GM19438 (cell line): ENCODE data around the gene UBR7.
"Not testable (repeated sequence)": the region's sequence is repeated elsewhere in the genome, so short reads cannot be mapped to it uniquely, and the experiment has no call there.

Experiments
- ATAC-seq: cut with Tn5 transposase; IDR thresholded peaks from one replicate; pipeline ENCODE4 v1.9.1; 2021; ENCODE audit warnings: low read depth; ENCODE audit not compliant: unreplicated experiment

UBR7 gene

DNA sequence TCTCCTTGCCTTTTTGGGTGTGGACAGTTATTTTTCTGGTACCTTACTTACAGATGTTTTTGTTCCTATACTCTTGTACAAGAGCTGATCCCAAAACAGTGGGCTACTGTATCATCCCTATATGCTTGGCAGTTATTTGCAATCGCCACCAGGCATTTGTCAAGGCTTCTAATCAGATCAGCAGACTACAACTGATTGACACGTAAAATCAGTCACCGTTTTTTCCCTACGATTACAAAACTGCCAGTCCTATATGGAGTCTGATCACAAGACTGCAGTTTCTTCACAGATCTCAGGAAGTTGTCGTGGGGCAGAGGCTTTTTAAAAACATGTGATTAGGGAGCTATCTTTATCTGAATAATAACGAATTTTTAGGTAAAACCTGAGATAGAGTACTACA lies 20.6 kb upstream of the UBR7 start:
- no peak for ATAC-seq

DNA sequence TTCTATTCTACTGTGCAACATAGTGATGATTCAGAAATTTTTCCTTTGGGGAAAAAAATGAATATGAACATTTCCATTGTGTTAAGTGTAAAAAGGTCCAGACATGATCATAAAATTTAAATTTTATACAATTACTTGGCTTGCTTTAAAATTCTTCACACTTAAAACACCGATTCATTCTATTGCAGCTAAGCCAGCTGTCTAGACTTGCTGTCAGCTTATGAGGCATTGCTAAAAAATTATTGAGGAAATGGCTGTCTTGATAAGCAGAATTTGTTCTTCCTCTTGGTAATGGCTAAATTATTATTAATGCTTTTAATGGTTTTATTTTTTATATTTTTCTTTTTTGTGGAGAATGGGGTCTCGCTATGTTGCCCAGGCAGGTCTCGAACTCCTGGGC lies 20.1 kb upstream of the UBR7 start:
- no peak for ATAC-seq

DNA sequence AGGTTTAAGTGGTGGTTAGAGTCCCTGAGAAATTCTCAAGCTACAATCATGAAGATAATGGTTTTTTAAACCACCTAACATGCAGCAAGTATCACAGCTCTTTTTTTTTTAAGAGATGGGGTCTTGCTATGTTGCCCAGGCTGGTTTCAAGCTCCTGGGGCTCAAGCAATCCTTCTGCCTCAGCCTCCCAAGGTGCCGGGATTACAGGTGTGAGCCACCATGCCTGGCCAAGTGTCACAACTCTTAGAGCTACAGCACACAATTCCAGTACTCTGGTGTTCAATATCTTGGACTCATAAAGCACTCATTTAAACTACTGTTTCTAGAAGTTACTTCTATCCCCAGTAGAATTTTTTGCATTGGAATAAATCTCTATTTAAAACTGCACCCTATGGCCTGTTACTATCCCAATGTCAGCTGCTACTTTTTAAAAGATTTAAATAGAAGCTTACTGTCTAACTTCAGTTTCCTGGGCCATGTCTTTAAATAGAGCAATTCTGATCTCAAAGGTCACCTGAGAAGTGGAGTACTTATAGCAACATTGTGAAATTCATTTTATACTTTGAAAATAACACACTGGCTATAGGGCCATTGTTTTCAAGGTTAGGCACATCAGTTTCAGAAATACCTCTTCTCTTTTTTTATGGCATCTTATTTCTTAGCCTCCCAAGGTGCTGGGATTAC lies 11.6 kb upstream of the UBR7 start:
- ATAC-seq = no peak

DNA sequence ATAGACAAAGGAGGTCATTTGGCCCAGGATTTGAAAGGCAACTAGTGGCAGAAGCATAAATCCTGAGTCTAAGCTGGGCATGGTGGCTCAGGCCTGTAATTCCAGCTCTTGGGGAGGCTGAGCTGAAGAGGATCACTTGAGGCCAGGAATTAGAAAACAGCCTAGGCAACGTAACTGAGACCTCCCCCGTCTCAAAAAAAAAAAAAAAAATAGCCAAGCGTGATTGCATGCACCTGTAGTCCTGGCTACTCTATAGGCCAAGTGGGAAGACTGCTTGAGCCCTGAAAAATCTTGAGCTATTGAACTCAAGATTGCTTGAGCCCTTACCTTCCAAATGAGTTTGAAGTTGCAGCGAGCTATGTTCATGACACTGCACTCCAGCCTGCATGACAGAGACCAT lies 8.0 kb upstream of the UBR7 start:
- no peak for ATAC-seq

DNA sequence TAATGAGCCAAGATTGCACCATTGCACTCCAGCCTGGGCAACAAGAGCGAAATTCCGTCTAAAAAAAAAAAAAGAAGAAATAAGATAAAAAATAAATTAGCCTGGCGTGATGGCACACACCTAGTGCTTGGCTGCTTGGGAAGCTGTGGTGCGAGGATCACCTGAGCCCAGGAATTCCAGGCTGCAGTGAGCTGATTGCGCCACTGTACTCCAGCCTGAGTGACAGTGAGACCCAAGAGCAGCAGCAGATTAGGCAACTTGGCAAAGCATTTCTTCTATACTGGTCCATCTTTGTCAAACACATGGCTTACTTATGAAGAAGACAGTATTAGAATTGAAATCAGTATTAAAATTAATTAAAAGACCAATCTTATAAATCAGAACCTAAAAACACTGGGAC lies 6.5 kb upstream of the UBR7 start:
- ATAC-seq = no peak

DNA sequence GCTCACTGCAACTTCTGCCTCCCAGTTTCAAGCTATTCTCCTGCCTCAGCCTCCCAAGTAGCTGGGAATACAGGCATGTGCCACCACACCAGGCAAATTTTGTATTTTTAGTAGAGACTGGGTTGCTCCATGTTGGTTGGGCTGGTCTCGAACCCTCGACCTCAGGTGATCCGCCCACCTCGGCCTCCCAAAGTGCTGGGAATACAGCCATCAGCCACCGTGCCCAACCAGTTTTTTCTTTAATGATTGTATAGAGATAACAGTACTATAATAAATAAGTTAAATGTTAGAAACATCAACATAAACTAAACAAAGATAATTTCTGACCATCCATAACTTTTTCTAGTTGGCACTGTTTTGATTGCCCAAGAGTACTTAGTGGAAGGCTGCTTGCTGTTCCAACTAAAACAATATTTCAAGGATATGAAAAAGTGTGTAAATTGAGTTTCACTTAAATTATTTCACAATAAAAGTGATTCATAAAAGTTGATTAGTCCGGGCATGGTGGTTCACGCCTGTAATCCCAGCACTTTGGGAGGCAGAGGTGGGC lies 5.8 kb upstream of the UBR7 start:
- no peak for ATAC-seq

DNA sequence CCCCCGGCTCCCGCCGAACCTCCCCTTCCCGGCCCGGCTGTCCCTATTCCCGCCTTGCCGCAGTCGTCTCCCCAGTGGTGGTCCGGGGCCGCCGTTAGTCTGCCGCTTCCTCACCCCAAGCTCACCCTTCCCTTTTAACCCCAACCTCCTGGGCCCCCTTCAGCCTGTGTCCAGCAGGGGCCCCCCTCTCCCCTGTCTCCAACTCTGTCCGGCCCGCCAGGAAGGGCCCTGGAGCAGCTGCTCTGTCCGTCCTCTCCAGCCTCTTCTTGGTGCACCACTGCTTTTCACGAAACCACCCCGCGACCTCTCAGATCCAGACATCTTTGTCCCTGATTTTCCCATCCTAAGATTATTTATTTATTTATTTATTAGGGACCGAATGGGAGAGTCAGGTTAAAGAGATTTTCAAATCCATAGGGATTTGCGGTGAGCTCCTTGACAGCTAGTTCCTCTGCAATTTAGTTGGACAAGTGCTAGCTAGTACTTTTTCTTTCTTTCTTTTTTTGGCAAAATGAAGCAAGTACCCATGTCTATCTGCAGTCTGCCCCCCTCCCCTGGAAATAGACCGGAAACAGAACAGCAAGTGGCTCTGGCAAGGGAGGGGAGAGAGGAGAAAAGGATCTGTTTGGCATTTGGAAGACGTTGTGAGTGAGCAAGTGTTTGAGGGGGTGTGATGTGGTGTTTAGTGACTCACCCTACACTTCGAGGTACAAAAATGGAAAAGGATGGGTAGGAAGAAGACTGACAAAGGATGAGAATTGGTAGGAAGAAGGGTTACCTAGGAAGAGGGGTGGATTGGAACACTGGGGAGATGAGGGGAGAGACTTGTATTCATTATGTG lies 632 bp downstream of the UBR7 start:
- peak; percentile 40 for ATAC-seq

DNA sequence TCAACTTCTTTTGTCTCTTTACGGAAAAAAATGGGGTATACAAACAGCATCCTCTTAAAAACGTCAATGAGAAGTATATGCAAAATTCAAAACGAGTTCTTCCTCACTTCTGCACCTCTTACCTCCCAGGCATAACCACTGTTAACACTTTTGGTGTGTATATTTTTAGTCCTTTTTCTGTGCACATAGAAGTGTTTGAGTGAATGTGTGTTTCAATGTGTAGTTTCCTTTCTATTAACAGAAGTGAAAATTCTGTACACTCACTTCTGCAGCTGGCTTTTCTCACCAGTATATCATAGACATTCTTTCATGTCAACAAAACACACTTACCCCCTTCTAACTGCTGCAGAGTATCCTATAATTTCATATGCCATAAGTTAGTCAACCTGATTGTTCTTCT lies 5.4 kb downstream of the UBR7 start:
- ATAC-seq = peak; percentile 64

DNA sequence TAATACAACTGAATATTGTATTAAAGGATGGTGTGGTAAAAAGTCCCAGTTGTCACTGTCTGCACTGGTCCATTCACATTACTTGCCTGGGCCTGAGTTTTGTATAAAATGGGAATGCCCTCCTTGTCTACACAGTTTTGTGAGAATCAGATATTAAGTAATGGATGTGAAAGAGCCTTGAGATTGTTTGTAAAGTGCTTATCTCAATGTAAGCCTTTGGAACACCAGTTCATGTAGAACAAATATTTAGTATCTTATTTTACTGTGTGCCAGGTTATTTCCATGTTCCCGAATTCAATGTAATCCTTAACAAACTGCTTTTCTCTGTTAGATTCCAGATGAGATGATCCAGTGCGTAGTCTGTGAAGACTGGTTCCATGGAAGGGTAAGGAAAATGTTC lies 7.5 kb downstream of the UBR7 start:
- ATAC-seq = no peak

DNA sequence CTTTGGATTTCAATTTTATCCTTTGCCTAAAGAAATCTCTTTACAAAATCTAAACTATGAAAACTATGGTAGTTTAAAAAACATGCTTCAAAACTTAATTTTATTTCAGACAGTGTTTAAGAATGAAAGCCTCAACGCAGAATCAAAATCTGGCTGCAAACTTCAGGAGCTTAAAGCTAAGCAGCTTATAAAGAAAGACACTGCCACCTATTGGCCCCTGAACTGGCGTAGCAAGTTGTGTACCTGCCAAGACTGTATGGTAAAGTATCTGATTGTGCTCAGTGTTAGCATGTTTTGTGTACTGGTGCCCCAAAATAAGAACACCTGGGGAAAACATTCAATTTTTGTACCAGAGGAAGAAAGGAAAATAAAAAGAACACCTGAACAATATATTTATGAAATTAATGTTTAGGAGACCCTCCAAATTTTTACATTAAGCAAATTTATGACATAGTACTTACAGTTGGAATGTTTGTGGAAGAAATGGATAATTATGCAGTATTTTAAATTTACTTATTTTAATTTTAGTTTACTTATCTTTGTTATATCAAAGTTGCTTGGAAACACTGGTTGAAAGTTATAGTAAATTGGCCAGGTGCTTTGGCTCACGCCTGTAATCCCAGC lies 12.2 kb downstream of the UBR7 start:
- ATAC-seq = no peak

DNA sequence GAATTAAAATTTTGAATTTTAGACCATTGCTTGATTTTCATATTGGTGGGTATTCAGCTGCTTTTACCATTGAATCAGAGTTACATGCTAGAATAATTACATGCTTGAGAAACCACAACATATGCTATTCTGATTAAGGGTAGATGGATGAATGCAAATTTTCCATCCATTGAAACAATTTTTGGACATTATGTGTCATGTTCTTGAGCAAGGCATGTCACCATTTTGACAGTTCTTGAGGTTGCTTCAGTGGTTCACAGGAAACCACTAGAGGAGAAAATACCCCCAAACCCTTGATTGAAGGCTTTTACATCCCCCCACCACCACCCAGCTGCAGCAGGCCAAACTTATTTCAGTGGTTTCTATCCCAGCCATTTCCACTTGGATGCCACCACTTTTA lies 13.5 kb downstream of the UBR7 start:
- no peak for ATAC-seq

DNA sequence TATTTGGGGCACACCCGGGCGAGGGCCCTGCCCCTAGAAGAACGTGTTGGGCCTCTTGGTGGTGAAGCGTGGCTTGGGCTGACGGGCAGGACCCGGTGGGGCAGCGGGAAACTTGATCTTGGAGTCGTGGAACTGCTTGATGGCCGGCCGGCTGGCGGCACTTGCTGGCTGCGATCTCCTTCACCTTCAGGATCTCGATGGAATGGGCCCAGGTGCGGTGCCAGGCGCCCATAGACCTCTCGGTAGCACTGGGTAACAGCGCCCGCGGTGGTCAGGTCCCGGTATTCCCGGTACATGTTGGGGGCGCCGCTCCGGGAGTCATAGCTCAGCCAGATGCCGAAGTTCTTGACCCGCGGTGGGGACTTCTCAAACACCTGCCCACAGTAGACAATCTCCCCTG lies 16.5 kb downstream of the UBR7 start:
- no peak for ATAC-seq

DNA sequence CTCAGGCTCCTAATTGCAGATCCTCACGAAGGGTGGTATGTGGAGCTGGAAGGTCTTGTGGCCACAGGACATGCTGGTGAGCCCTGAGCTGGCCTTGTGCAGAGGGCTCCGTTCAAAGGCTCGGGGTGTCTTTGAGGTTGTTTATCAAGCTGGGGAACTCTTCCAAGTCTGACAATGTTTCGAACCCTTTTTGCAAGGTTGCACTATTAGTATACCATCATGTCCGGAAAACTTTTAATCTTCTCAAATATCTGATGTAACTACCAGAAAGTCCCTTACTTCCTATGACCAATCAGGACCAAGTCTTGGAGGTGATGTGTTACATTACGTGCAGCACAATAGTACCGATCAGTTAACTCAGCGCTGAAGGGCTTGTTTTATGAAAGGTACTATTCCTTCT lies 21.5 kb downstream of the UBR7 start:
- ATAC-seq = no peak

DNA sequence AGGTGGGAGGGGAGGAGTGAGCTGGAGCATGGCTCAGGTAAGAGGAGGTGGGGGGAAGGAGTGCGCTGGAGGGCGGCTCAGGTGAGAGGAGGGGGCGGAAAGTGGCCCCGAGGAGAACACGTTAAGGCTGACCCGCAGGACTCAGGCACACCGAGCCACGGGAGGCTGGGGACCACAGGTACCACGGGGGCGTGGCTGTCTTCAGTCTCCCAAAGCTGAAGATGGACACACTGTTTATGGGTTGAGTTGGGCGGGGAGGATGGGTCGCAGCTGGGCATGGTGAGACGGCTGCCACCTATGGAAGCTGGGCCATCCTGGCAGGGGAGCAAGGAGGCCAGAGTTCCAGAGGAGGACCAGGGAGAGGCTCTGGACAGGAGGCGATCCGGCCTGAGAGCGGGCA lies 23.5 kb downstream of the UBR7 start:
- no peak for ATAC-seq

DNA sequence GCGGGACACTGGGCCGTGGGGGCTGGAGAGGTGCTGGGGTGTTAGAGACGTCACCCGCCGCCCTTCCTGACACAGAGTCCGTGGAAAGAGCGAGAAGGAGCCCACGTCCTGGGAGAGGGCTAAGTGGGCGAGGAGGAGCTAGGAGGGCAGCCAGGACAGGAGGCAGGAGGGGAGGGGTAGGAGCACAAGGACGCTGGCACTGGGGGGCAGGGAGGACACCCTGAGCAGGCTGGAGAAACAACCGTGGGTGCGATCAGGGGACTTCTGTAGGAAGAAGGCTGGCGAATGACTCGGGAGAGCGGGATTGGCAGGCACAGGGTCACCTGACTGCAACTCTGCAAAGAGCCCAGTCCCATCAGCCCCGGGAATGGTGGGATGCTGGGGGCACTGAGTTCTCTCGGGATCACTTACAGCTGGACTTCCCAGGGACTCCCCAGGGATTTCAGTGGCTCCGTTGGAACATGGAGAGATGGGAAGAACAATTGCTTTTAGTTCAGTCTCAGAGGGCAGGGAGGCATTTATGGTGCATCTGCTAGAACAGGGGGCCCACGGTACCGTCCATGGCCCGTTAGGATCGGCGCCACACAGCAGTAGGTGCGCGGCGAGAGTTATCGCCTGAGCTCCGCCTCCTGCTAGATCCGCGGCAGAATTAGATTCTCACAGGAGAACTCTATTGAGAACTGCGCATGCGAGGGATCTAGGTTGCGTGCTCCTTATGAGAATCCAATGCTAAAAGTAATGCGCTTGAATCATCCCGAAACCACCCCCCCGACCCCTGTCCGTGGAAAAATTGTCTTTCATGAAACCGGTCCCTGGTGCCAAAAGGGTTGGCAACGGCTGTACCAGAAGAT lies 24.3 kb downstream of the UBR7 start:
- ATAC-seq = no peak

DNA sequence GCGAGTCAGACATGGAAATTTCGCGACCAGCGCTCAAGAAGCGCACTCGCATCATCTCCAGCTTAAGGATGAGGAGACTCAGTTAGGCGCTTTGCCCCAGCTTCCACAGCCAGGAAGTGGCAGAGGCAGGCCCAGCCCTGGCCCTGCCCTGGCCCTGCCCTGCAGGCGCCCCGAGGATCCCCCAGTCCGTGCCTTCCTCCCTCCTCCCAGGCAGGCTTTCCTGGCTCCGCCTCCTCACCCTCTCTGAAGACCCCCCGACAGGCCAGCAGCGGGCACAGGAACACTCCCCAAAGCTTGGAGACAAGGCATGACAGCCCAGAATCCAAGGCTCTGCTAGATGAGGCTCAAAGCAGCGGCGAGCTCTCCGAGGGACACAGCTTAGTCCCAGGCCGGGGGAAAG lies 25.1 kb downstream of the UBR7 start:
- no peak for ATAC-seq

DNA sequence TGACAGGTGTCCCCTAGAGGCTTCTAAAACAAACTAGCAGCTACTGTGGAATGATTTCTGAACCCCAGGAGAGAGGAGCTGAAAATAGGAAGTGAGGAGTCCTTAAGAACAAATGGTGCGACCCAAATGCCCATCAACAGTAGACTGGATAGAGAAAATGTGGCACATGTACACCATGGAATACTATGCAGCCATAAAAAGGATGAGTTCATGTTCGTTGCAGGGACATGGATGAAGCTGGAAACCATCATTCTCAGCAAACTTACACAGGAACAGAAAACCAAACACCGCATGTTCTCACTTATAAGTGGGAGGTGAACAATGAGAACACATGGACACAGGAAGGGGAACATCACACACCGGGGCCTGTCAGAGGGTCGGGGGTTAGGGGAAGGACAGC lies 26.0 kb downstream of the UBR7 start:
- not testable (repeated sequence) for ATAC-seq

DNA sequence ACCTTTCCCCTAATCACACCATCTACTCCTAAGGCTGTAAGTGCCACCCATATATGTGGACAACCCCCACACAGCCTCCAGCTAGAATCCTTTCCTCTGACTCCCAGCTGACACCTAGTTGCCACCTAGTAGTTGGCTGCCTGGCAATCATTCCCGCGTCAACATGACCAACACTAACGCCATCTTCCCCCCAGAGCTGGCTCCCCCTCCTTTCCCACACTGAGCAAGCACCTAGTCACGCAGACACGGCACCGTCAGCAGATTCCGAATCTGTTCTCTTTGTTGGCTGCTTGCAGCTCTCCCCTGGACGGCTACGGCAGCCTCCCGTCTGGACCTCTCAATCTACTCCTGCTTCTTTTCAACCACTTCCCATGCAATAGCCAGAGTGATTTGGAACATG lies 27.7 kb downstream of the UBR7 start:
- no peak for ATAC-seq

DNA sequence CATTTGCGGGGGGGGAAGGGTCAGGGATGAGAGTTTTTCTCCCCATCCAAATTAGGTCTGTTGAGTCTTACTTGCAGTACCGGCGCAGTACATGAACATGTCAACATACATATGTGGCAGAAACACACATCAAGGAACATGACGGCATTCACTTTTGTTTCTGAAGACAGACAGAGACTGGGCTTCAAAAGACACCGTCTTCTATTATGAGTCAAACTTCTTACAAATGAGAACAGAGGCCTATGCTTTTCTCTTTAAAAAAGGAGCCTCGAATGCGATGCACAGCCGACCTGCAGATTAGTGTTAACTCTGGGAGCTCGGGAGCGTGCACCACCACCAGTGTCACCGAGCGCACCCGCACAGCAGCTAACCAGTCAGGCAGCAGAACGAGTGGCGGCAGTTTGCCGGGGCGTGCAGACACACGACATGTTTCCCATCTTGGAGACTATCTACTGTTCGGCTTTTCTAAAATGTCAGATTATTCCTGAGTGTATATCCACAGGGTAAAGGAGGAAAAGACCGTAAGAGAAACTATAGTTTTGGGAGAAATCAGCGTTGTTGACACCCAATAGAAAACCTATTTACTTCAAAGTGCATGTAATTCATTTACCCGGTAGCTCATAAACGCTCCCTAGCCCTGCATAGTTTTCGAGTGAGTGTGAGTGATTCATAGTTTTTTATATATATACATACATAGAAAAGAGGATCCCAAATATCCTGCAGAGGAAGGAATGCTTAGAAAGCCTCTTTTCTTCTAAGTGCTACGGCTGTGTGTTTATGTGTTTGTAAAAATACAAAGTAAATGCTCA lies 33.0 kb downstream of the UBR7 start:
- no peak for ATAC-seq

DNA sequence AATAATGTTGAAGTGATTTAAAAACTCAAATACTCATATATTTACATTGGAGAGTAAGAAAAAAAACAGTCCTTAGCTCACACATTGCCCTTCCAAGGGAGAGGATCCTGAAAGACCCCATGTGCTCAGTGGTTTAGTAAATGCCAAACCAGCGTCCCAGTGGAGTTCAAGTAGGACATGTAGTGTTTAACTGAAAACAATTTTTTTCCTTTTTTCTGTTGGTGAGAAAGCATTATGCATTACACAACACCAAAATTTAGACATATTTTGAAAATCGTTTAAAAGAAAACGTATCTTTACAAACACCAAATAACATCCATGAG lies 33.6 kb downstream of the UBR7 start:
- no peak for ATAC-seq
